Aorta (tissue), 5 donors: Measurements from ENCODE around the gene PCDHB6. TPM values are rescaled to one million over a fixed set of nuclear protein-coding genes. Genes with fewer than 3 reads are reported as not detected.
"Not testable (repeated sequence)": the region's sequence is repeated elsewhere in the genome, so short reads cannot be mapped to it uniquely, and the experiment has no call there.

Source experiments
- ATAC-seq: fragments of 200-7000 bp; cut with Tn5 transposase; one replicate; pipeline ENCODE4 v1.9.1; 2022; ENCODE audit warnings: moderate library complexity; ENCODE audit not compliant: low FRiP score
- DNase-seq, 2 donors: peaks; one replicate each; pipeline ENCODE4 v3.0.0-alpha.2; 2020
- H3K27ac ChIP-seq, 2 donors: one replicate each; pipeline ENCODE4 v1.5.1; 2013; ENCODE audit warnings: low read length in 2 of 2, mild to moderate bottlenecking in 2 of 2, moderate library complexity in 2 of 2, control low read depth in 1 of 2, inconsistent platforms in 1 of 2, low read depth in 1 of 2
- H3K27me3 ChIP-seq, 2 donors: one replicate each; pipeline ENCODE4 v1.6.1; 2013; ENCODE audit warnings: control low read depth in 1 of 2, low read length in 1 of 2, mild to moderate bottlenecking in 1 of 2, moderate library complexity in 1 of 2; ENCODE audit not compliant: insufficient read depth in 2 of 2, control insufficient read depth in 1 of 2
- H3K36me3 ChIP-seq, 2 donors: one replicate each; pipeline ENCODE4 v1.6.1; 2013; ENCODE audit warnings: control low read depth in 1 of 2, low read length in 1 of 2, mild to moderate bottlenecking in 1 of 2; ENCODE audit not compliant: insufficient read depth in 2 of 2, control insufficient read depth in 1 of 2
- H3K4me1 ChIP-seq, 2 donors: one replicate each; pipeline ENCODE4 v1.6.1; 2013; ENCODE audit warnings: low read length in 2 of 2, control low read depth in 1 of 2, mild to moderate bottlenecking in 1 of 2, moderate library complexity in 1 of 2; ENCODE audit not compliant: insufficient read depth in 2 of 2, control insufficient read depth in 1 of 2
- H3K4me3 ChIP-seq, 2 donors: one replicate each; pipeline ENCODE4 v1.5.1; 2013; ENCODE audit warnings: low read length in 2 of 2, control low read depth in 1 of 2, mild to moderate bottlenecking in 1 of 2
- H3K9me3 ChIP-seq: one replicate; pipeline ENCODE4 v1.6.1; 2013; ENCODE audit warnings: mild to moderate bottlenecking, low read length; ENCODE audit not compliant: control insufficient read depth
- WGBS, 2 donors: extraction: QIAGEN DNeasy Blood & Tissue Kit; methylation state at CpG; one replicate each; pipeline ENCODE4 v1.1.7; 2013; 5-methylcytosine and 5-hydroxymethylcytosine counted together
- intact Hi-C, 2 donors: fragments of 100-400 bp; cut with DNase I; formaldehyde crosslinking; loops; one replicate each; pipeline versions ENCODE4 v1.14.2 to v1.15.0; 2022
- long read RNA-seq, 2 donors: library from polyadenylated mRNA; unstranded; transcript quantifications; one replicate each; pipeline ENCODE4 v2.0.0, GENCODE V29; 2020 to 2021
- polyA plus RNA-seq, 2 donors: library from polyadenylated mRNA; stranded (reverse); fragments of 200-250 nt; gene quantifications; one replicate each; pipeline ENCODE4 v1.2.3, GENCODE V29; 2013
- total RNA-seq, 2 donors: library from RNA; stranded (reverse); fragmentation: NEBNext Ultra II Directional; extraction: Animal tissue kit (Norgen Biotek cat#: 25700); gene quantifications; one replicate each; pipeline ENCODE4 v1.2.1, GENCODE V29; 2021
- donor health status: healthy with polysubstance abuse.
- donor health status: Bipolar disorder and iron deficiency.
- donor health status: DM: no; HTN: no; CAD: no.
- donor health status: DM: no; HTN: no; CAD: no.
- donor health status: DM: yes; HTN: yes; CAD: no.

PCDHB6 gene
- total RNA-seq: 1 to 10 TPM; 1.9 to 2.7 TPM
- polyA plus RNA-seq: 1 to 10 TPM in 1 of 2 donors, under 1 TPM in 1; 0.63 to 2.6 TPM
- long read RNA-seq, donor 1: 0 reads
- long read RNA-seq, donor 2: 0 reads

GRCh38 chr5:141149812-141150211, at the start of gene PCDHB6:
PCDHB6 (plus strand) TSS chr5:141150057; CDS start chr5:141150258, 201 bp downstream.
- peaks cover 6% of the 10 kb centered on the region for H3K9me3 ChIP-seq
- H3K4me3 ChIP-seq: peak within 1 kb of the TSS in 1 of 2 donors; percentile 15
- no peaks in the 10 kb centered on the region for H3K4me1 ChIP-seq
- 6 to 12% methylated on average over 18 of the region's 18 CpGs for WGBS, 2 donors
- no peak within 1 kb of the TSS for H3K27ac ChIP-seq
- intact Hi-C loops: no loop called here
- ATAC-seq (no peak), DNase-seq (no peak)
- no peaks in the 10 kb centered on the region for H3K36me3 ChIP-seq
- no peaks in the 10 kb centered on the region for H3K27me3 ChIP-seq

- Histone ChIP-seq H3K27me3 (no peaks in the 10 kb centered on the region), H3K9me3 (peaks cover 17% of the 10 kb centered on the region)
- peak in 1 of 2 donors; percentile 55 for DNase-seq
Observed at GRCh38 chr5:141100243-141100805, 49.5 kb upstream of the PCDHB6 start, which contains the start of gene PCDHB3. PCDHB3 (plus strand) TSS chr5:141100473; CDS start chr5:141100650, 177 bp downstream.

GRCh38 chr5:141101059-141101458, 48.8 kb upstream of the PCDHB6 start:
- no peak for DNase-seq
- intact Hi-C loops: no loop called here
- WGBS, 2 donors: 28 to 33% methylated on average over 20 of the region's 20 CpGs
- no peak for ATAC-seq
- Histone ChIP-seq H3K36me3 (no peaks in the 10 kb centered on the region), H3K4me3 (peak overlapping the region in 1 of 2 donors; percentile 11), H3K27ac (no peak overlapping the region), H3K27me3 (no peaks in the 10 kb centered on the region), H3K9me3 (peaks cover 11% of the 10 kb centered on the region), H3K4me1 (no peaks in the 10 kb centered on the region)

More at GRCh38 chr5:141100243-141100805, 49.5 kb upstream of the PCDHB6 start, which contains the start of gene PCDHB3:
- Histone ChIP-seq H3K36me3 (no peaks in the 10 kb centered on the region), H3K27ac (no peak within 1 kb of the TSS), H3K4me1 (no peaks in the 10 kb centered on the region), H3K4me3 (peak within 1 kb of the TSS in 1 of 2 donors; percentile 11)
- ATAC-seq: no peak
- intact Hi-C loops: no loop called here
- WGBS, 2 donors: 14 to 18% methylated on average over 19 of the region's 19 CpGs

GRCh38 chr5:141102070-141102469, 47.8 kb upstream of the PCDHB6 start:
- intact Hi-C loops, H3K4me1 ChIP-seq, DNase-seq, H3K27me3 ChIP-seq, H3K4me3 ChIP-seq, H3K27ac ChIP-seq, H3K36me3 ChIP-seq, ATAC-seq: not testable (repeated sequence)
- peaks cover 11% of the 10 kb centered on the region for H3K9me3 ChIP-seq
- WGBS, 2 donors: 27 to 35% methylated on average over 23 to 39 of the region's 39 CpGs

GRCh38 chr5:141102471-141102870, 47.4 kb upstream of the PCDHB6 start:
- DNase-seq, intact Hi-C loops, H3K36me3 ChIP-seq, ATAC-seq, H3K4me3 ChIP-seq, H3K27me3 ChIP-seq, H3K27ac ChIP-seq, H3K4me1 ChIP-seq: not testable (repeated sequence)
- WGBS, 2 donors: 21 to 34% methylated on average over 17 to 36 of the region's 38 CpGs
- H3K9me3 ChIP-seq: peaks cover 11% of the 10 kb centered on the region

GRCh38 chr5:141105350-141105749, 44.5 kb upstream of the PCDHB6 start:
- H3K4me1 ChIP-seq: no peaks in the 10 kb centered on the region
- DNase-seq: no peak
- H3K27me3 ChIP-seq: no peaks in the 10 kb centered on the region
- H3K36me3 ChIP-seq: no peaks in the 10 kb centered on the region
- ATAC-seq: no peak
- WGBS, 2 donors: 61 to 88% methylated on average over 2 of the region's 2 CpGs
- peaks cover 14% of the 10 kb centered on the region for H3K9me3 ChIP-seq
- no peak overlapping the region for H3K4me3 ChIP-seq
- no peak overlapping the region for H3K27ac ChIP-seq
- intact Hi-C loops: no loop called here

DNA sequence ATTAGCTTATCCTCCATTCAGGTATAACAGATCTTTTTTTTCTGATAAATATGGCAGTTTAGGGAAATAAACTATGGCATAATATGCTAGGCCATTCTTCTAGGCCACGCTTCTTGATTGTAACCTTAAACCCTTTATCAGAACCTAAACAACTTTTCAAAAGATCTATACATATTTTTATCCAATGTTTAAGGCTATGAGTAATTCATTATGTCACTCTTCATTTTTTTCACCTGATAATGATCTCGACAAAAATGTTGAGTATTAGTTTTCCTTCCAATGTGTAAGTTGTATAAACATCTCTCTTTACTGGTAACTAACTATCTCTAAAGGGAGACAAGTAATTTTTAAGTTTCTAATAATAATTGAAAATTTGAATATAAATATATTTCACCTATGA, 30.6 kb upstream of the PCDHB6 start:
- intact Hi-C loops: no loop called here
- Histone ChIP-seq H3K27me3 (no peaks in the 10 kb centered on the region), H3K4me3 (no peak overlapping the region), H3K27ac (no peak overlapping the region), H3K9me3 (peaks cover 11% of the 10 kb centered on the region), H3K36me3 (no peaks in the 10 kb centered on the region), H3K4me1 (no peaks in the 10 kb centered on the region)
- no peak for ATAC-seq
- 21 to 39% methylated on average over 2 of the region's 2 CpGs for WGBS, 2 donors
- DNase-seq: no peak

DNA sequence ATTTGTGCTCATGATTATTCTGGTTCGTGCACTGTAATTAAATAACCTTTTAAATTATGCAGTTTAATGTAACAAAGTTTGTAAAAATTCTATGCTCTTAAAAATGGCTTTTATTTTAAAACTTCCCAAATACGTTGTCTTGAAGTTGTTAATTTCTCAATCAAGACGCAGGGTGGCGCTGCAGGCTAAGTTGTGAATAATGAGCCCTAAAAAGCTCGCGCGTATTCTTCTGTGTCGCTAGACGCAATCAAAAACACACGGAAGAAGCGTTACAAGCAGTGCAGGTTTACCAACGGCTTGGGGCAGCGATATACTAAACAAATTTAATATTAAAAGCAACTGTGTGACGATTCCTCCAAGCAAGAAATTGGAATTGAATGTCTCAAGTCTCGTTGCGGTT, 28.3 kb upstream of the PCDHB6 start, which contains the start of gene PCDHB4:
PCDHB4 (plus strand) TSS at position 256 of the 400 bp plus-strand sequence. CDS start 181 bp downstream, outside the sequence.
- peaks cover 11% of the 10 kb centered on the region for H3K9me3 ChIP-seq
- ATAC-seq: no peak

GRCh38 chr5:141121985-141122384, 27.9 kb upstream of the PCDHB6 start:
- Histone ChIP-seq H3K4me3 (peak overlapping the region; percentile 3 to 16), H3K36me3 (no peaks in the 10 kb centered on the region), H3K4me1 (no peaks in the 10 kb centered on the region), H3K27me3 (no peaks in the 10 kb centered on the region), H3K27ac (no peak overlapping the region), H3K9me3 (peaks cover 9% of the 10 kb centered on the region)
- ATAC-seq (no peak), DNase-seq (no peak)
- WGBS, 2 donors: 31 to 34% methylated on average over 12 of the region's 12 CpGs
- intact Hi-C loops: no loop called here

More for the DNA sequence above, 28.3 kb upstream of the PCDHB6 start, which contains the start of gene PCDHB4:
- intact Hi-C loops: no loop called here
- peak within 1 kb of the TSS; percentile 8 to 16 for H3K4me3 ChIP-seq
- 10 to 14% methylated on average over 16 of the region's 16 CpGs for WGBS, 2 donors
- no peak for DNase-seq
- H3K36me3 ChIP-seq: no peaks in the 10 kb centered on the region
- H3K27ac ChIP-seq: no peak within 1 kb of the TSS
- H3K27me3 ChIP-seq: no peaks in the 10 kb centered on the region
- H3K4me1 ChIP-seq: no peaks in the 10 kb centered on the region
